ENCODE results near the gene C14orf93. TPM values are rescaled to one million over a fixed set of nuclear protein-coding genes. Genes with fewer than 3 reads are reported as not detected.
"Not testable (repeated sequence)": the region's sequence is repeated elsewhere in the genome, so short reads cannot be mapped to it uniquely, and the experiment has no call there.

The C14orf93 gene
- total and polyA plus RNA-seq, 2 donors (not counting 1 experiment from before 2014, with no cell fraction given), result 17.9 to 26.8 TPM

GRCh38 chr14:22951795-22952194 lies 58.1 kb downstream of the C14orf93 start:
- ATAC-seq (ENCODE audit: low read depth); H3K27ac ChIP-seq (ENCODE audit: low read length in 2 of 2); H4K20me1 ChIP-seq (ENCODE audit: control insufficient read depth, insufficient read depth, low read length, poor library complexity, severe bottlenecking); H3K9me3 ChIP-seq (ENCODE audit: control extremely low read depth in 1 of 3, control insufficient read depth in 2 of 3, insufficient read depth in 1 of 3, low read length in 2 of 3); H3K4me2 ChIP-seq (replicated peaks; ENCODE audit: low read depth, low read length, poor library complexity, severe bottlenecking); H2AFZ ChIP-seq (ENCODE audit: insufficient read depth, low read depth, low read length, poor library complexity, severe bottlenecking); H3K4me3 Mint-ChIP-seq; H3K79me2 ChIP-seq (ENCODE audit: control insufficient read depth, insufficient read depth, low read length); H3K27me3 Mint-ChIP-seq; DNase-seq; H3K4me1 ChIP-seq (ENCODE audit: control insufficient read depth in 2 of 2, insufficient read depth in 2 of 2, low read length in 2 of 2); POLR2A ChIA-PET; intact Hi-C loops (cut with micrococcal nuclease); H3K9ac ChIP-seq (ENCODE audit: low read length); H3K9me3 Mint-ChIP-seq (ENCODE audit: insufficient read depth); H3K4me3 ChIP-seq (ENCODE audit: control extremely low read depth in 1 of 5, extremely low read depth in 1 of 5, insufficient read depth in 1 of 5, low read depth in 2 of 5, low read length in 4 of 5); H3K27ac Mint-ChIP-seq; H3K27me3 ChIP-seq (replicated peaks in 1 of 4; ENCODE audit: control extremely low read depth in 1 of 4, control insufficient read depth in 3 of 4, insufficient read depth in 4 of 4, low read length in 3 of 4): not testable (repeated sequence)
- H3K36me3 ChIP-seq (replicated peaks in 1 of 2; ENCODE audit: control extremely low read depth in 1 of 2, control insufficient read depth in 1 of 2, extremely low read depth in 1 of 2, insufficient read depth in 2 of 2, low read length in 1 of 2), result peaks cover 12 to 20% of the 10 kb centered on the region in 2 experiments
- H3K4me1 Mint-ChIP-seq, result peaks cover 15% of the 10 kb centered on the region
- WGBS (ENCODE audit: insufficient coverage), result 100% methylated on average over 8 of the region's 8 CpGs
- CTCF ChIA-PET, result interaction anchor here (1.0 to 1.3 kb wide), 2 partner anchors 21 to 106 kb away, joined by 3 read pairs; no protein-coding TSS in a partner anchor

GRCh38 chr14:22945642-22946041 lies 64.3 kb downstream of the C14orf93 start:
- no peaks in the 10 kb centered on the region for H3K27me3 ChIP-seq (replicated peaks in 1 of 4; ENCODE audit: control extremely low read depth in 1 of 4, control insufficient read depth in 3 of 4, insufficient read depth in 4 of 4, low read length in 3 of 4)
- H3K27me3 Mint-ChIP-seq, result no peaks in the 10 kb centered on the region
- intact Hi-C loops (cut with micrococcal nuclease), result no loop called here
- no peaks in the 10 kb centered on the region for H3K9me3 Mint-ChIP-seq (ENCODE audit: insufficient read depth)
- H3K4me3 Mint-ChIP-seq, result no peak overlapping the region
- H3K4me1 Mint-ChIP-seq, result no peaks in the 10 kb centered on the region
- WGBS (ENCODE audit: insufficient coverage), result 92% methylated on average over 3 of the region's 3 CpGs
- H3K9me3 ChIP-seq (ENCODE audit: control extremely low read depth in 1 of 3, control insufficient read depth in 2 of 3, insufficient read depth in 1 of 3, low read length in 2 of 3), result no peaks in the 10 kb centered on the region
- no peak for ATAC-seq (ENCODE audit: low read depth)
- ChIA-PET CTCF (interaction anchor here (0.8 to 1.0 kb wide), 3 partner anchors 17 to 322 kb away, joined by 3 read pairs; partner anchors contain the start of gene CDH24), POLR2A (interaction anchor here (0.8 to 0.9 kb wide), 2 partner anchors 16 to 36 kb away, joined by 3 to 4 read pairs; no protein-coding TSS in a partner anchor)
- H3K4me1 ChIP-seq (ENCODE audit: control insufficient read depth in 2 of 2, insufficient read depth in 2 of 2, low read length in 2 of 2), result no peaks in the 10 kb centered on the region
- H2AFZ ChIP-seq (ENCODE audit: insufficient read depth, low read depth, low read length, poor library complexity, severe bottlenecking), result no peak overlapping the region
- DNase-seq, result no peak
- no peak overlapping the region for H3K27ac Mint-ChIP-seq
- H3K9ac ChIP-seq (ENCODE audit: low read length), result no peak overlapping the region
- peaks cover 10 to 27% of the 10 kb centered on the region in 2 experiments for H3K36me3 ChIP-seq (replicated peaks in 1 of 2; ENCODE audit: control extremely low read depth in 1 of 2, control insufficient read depth in 1 of 2, extremely low read depth in 1 of 2, insufficient read depth in 2 of 2, low read length in 1 of 2)
- H4K20me1 ChIP-seq (ENCODE audit: control insufficient read depth, insufficient read depth, low read length, poor library complexity, severe bottlenecking), result no peaks in the 10 kb centered on the region
- H3K79me2 ChIP-seq (ENCODE audit: control insufficient read depth, insufficient read depth, low read length), result no peaks in the 10 kb centered on the region
- H3K4me2 ChIP-seq (replicated peaks; ENCODE audit: low read depth, low read length, poor library complexity, severe bottlenecking), result no peak overlapping the region
- no peak for TF ChIP-seq CTCF (IDR thresholded peaks at IDR 0.05)
- no peak for TF ChIP-seq EZH2 (IDR thresholded peaks at IDR 0.05; ENCODE audit: borderline replicate concordance, insufficient read depth, low read depth, low read length, poor library complexity, severe bottlenecking)
- no peak overlapping the region for H3K27ac ChIP-seq (ENCODE audit: low read length in 2 of 2)
- H3K4me3 ChIP-seq (ENCODE audit: control extremely low read depth in 1 of 5, extremely low read depth in 1 of 5, insufficient read depth in 1 of 5, low read depth in 2 of 5, low read length in 4 of 5), result no peak overlapping the region
